CD8-positive, alpha-beta memory T cell (primary cell): ENCODE results near the gene APC2. TPM values are rescaled to one million over a fixed set of nuclear protein-coding genes. Genes with fewer than 3 reads are reported as not detected.
A peak's percentile ranks its signal among the peaks of the same experiment; 100 is the strongest.
"Not testable (repeated sequence)": the region's sequence is repeated elsewhere in the genome, so short reads cannot be mapped to it uniquely, and the experiment has no call there.

Experiments used
- CTCF ChIA-PET: fragments of 350-600 bp; sonication (Branson Sonifier 250); formaldehyde crosslinking; loops from one replicate; lab custom pipeline; 2021; ENCODE audit warnings: antibody characterized with exemption; lab: Charles Lee
- POLR2A ChIA-PET: fragments of 350-600 bp; sonication (Branson Sonifier 250); formaldehyde crosslinking; loops from one replicate; lab custom pipeline; 2021; ENCODE audit warnings: antibody characterized with exemption; lab: Charles Lee
- DNase-seq, 5 donors: peaks; one replicate each; pipeline versions ENCODE4 v3.0.0 to v3.0.0-alpha.2; 2020 to 2022; ENCODE audit warnings: mixed read lengths in 1 of 5
- H3K27ac ChIP-seq: one replicate; pipeline ENCODE4 v1.7.0; 2013; ENCODE audit warnings: low read depth, mild to moderate bottlenecking, low read length, moderate library complexity
- H3K27me3 ChIP-seq: 2 replicates; pipeline ENCODE4 v1.7.0; 2013; ENCODE audit warnings: low read length, mild to moderate bottlenecking; ENCODE audit not compliant: insufficient read depth, poor library complexity, severe bottlenecking
- H3K36me3 ChIP-seq: 2 replicates; pipeline ENCODE4 v1.7.0; 2013; ENCODE audit warnings: mild to moderate bottlenecking, low read length, moderate library complexity; ENCODE audit not compliant: insufficient read depth
- H3K4me1 ChIP-seq: 2 replicates; pipeline ENCODE4 v1.7.0; 2013; ENCODE audit warnings: mild to moderate bottlenecking, low read length, moderate library complexity; ENCODE audit not compliant: insufficient read depth
- H3K4me3 ChIP-seq: 2 replicates; pipeline ENCODE4 v1.7.0; 2013; ENCODE audit warnings: mild to moderate bottlenecking, low read length
- H3K9me3 ChIP-seq: 2 replicates; pipeline ENCODE4 v1.7.0; 2013; ENCODE audit warnings: mild to moderate bottlenecking, low read length
- H3K27ac Mint-ChIP-seq, 8 donors: one replicate each; pipeline ENCODE4 v1.8.0; 2020 to 2021; ENCODE audit warnings: mixed read lengths in 8 of 8, mild to moderate bottlenecking in 6 of 8, inconsistent platforms in 3 of 8, moderate library complexity in 3 of 8
- H3K27me3 Mint-ChIP-seq, 2 donors: one replicate each; pipeline ENCODE4 v1.8.0; 2020 to 2021; ENCODE audit warnings: mixed read lengths in 2 of 2, mild to moderate bottlenecking in 1 of 2, moderate library complexity in 1 of 2
- H3K36me3 Mint-ChIP-seq, 3 donors: one replicate each; pipeline ENCODE4 v1.8.0; 2020 to 2021; ENCODE audit warnings: mixed read lengths in 3 of 3, inconsistent platforms in 1 of 3, mild to moderate bottlenecking in 1 of 3
- H3K4me1 Mint-ChIP-seq, 3 donors: one replicate each; pipeline ENCODE4 v1.8.0; 2020 to 2021; ENCODE audit warnings: mixed read lengths in 3 of 3, inconsistent platforms in 1 of 3, mild to moderate bottlenecking in 1 of 3
- H3K4me3 Mint-ChIP-seq, 7 donors: one replicate each; pipeline ENCODE4 v1.8.0; 2020 to 2021; ENCODE audit warnings: mixed read lengths in 7 of 7, mild to moderate bottlenecking in 6 of 7, moderate library complexity in 4 of 7, inconsistent platforms in 2 of 7
- H3K9me3 Mint-ChIP-seq, 5 donors: one replicate each; pipeline ENCODE4 v1.8.0; 2020 to 2022; ENCODE audit warnings: mixed read lengths in 5 of 5, mild to moderate bottlenecking in 3 of 5, moderate library complexity in 2 of 5, inconsistent platforms in 1 of 5
- polyA plus RNA-seq: library from polyadenylated mRNA; unstranded; fragments of 300-500 nt; fragmentation: Illumina TruSeq; gene quantifications from one replicate; pipeline ENCODE4 v1.2.3, GENCODE V29; 2021
- total RNA-seq, 2 experiments: library from RNA; stranded (reverse); gene quantifications; one replicate each; pipeline ENCODE4 v1.2.3, GENCODE V29; 2021

The APC2 gene
- total and polyA plus RNA-seq, 3 experiments from 2014 or later: 0.09 to 0.11 TPM; not detected in 1

- Mint-ChIP-seq H3K27ac (no peak overlapping the region), H3K9me3 (no peaks in the 10 kb centered on the region), H3K4me1 (peaks cover 0 to 2% (median 0%) of the 10 kb centered on the region in 3 donors), H3K27me3 (peaks cover 4 to 6% of the 10 kb centered on the region in 2 donors), H3K36me3 (no peaks in the 10 kb centered on the region), H3K4me3 (no peak overlapping the region)
- H3K9me3 ChIP-seq: no peaks in the 10 kb centered on the region
- H3K27ac ChIP-seq: no peak overlapping the region
- POLR2A ChIA-PET: interaction anchor here (0.6 kb wide), 1 partner anchor 170 kb away, joined by 5 read pairs; no protein-coding TSS in a partner anchor
- no peak overlapping the region for H3K4me3 ChIP-seq
- no peaks in the 10 kb centered on the region for H3K27me3 ChIP-seq
- DNase-seq: no peak
- H3K4me1 ChIP-seq: no peaks in the 10 kb centered on the region
- CTCF ChIA-PET: no interaction called here
- no peaks in the 10 kb centered on the region for H3K36me3 ChIP-seq
These were observed 47.8 kb downstream of the APC2 start for GRCh38 chr19:1497578-1498235.

- H3K9me3 ChIP-seq, H3K4me1 ChIP-seq, H3K36me3 Mint-ChIP-seq, H3K4me3 ChIP-seq, H3K4me1 Mint-ChIP-seq, H3K27me3 ChIP-seq, H3K36me3 ChIP-seq, H3K27ac ChIP-seq, POLR2A ChIA-PET, H3K27ac Mint-ChIP-seq, H3K4me3 Mint-ChIP-seq, CTCF ChIA-PET, DNase-seq, H3K9me3 Mint-ChIP-seq: not testable (repeated sequence)
- peaks cover 4 to 11% of the 10 kb centered on the region in 2 donors for H3K27me3 Mint-ChIP-seq
These were observed 49.3 kb downstream of the APC2 start for GRCh38 chr19:1499231-1499630.

- ChIA-PET CTCF (interaction anchor here (1.5 kb wide), 1 partner anchor 13 kb away, joined by 3 read pairs; no protein-coding TSS in a partner anchor), POLR2A (no interaction called here)
- Histone ChIP-seq H3K36me3 (no peaks in the 10 kb centered on the region), H3K27ac (no peak overlapping the region), H3K4me3 (no peak overlapping the region), H3K9me3 (no peaks in the 10 kb centered on the region), H3K27me3 (peaks cover 9% of the 10 kb centered on the region), H3K4me1 (peaks cover 8% of the 10 kb centered on the region)
- Mint-ChIP-seq H3K27ac (no peak overlapping the region), H3K9me3 (no peaks in the 10 kb centered on the region), H3K4me3 (no peak overlapping the region), H3K36me3 (no peaks in the 10 kb centered on the region), H3K4me1 (peaks cover 0 to 6% (median 3%) of the 10 kb centered on the region in 3 donors), H3K27me3 (peaks cover 10 to 23% of the 10 kb centered on the region in 2 donors)
- DNase-seq: no peak
These were observed 51.3 kb downstream of the APC2 start for GRCh38 chr19:1501200-1501595.

GRCh38 chr19:1502433-1503088 lies 52.6 kb downstream of the APC2 start:
- no peaks in the 10 kb centered on the region for H3K36me3 ChIP-seq
- H3K9me3 ChIP-seq: no peaks in the 10 kb centered on the region
- POLR2A ChIA-PET: no interaction called here
- H3K4me3 ChIP-seq: no peak overlapping the region
- no peak overlapping the region for H3K27ac Mint-ChIP-seq
- CTCF ChIA-PET: interaction anchor here (0.8 to 1.5 kb wide), 2 partner anchors 12 to 47 kb away, joined by 3 read pairs; no protein-coding TSS in a partner anchor
- peaks cover 12 to 26% of the 10 kb centered on the region in 2 donors for H3K27me3 Mint-ChIP-seq
- H3K4me1 ChIP-seq: peaks cover 14% of the 10 kb centered on the region
- no peak for DNase-seq
- peaks cover 2 to 8% (median 8%) of the 10 kb centered on the region in 3 donors for H3K4me1 Mint-ChIP-seq
- no peaks in the 10 kb centered on the region for H3K9me3 Mint-ChIP-seq
- H3K36me3 Mint-ChIP-seq: no peaks in the 10 kb centered on the region
- H3K27me3 ChIP-seq: peaks cover 9% of the 10 kb centered on the region
- H3K4me3 Mint-ChIP-seq: no peak overlapping the region
- H3K27ac ChIP-seq: no peak overlapping the region

GRCh38 chr19:1503089-1503924 lies 53.4 kb downstream of the APC2 start:
- Histone ChIP-seq H3K4me3 (no peak overlapping the region), H3K27ac (no peak overlapping the region), H3K4me1 (peaks cover 16% of the 10 kb centered on the region), H3K27me3 (peaks cover 9% of the 10 kb centered on the region), H3K9me3 (no peaks in the 10 kb centered on the region), H3K36me3 (no peaks in the 10 kb centered on the region)
- ChIA-PET POLR2A (no interaction called here), CTCF (interaction anchor here (0.8 kb wide), 1 partner anchor 48 kb away, joined by 3 read pairs; no protein-coding TSS in a partner anchor)
- Mint-ChIP-seq H3K27ac (peak overlapping the region in 2 of 8 donors; percentile 71 to 76), H3K4me1 (peaks cover 6 to 13% (median 12%) of the 10 kb centered on the region in 3 donors), H3K27me3 (peaks cover 13 to 29% of the 10 kb centered on the region in 2 donors), H3K4me3 (no peak overlapping the region), H3K9me3 (no peaks in the 10 kb centered on the region), H3K36me3 (no peaks in the 10 kb centered on the region)
- peak; percentile 42 to 63 (median 51) for DNase-seq

- no peaks in the 10 kb centered on the region for H3K36me3 ChIP-seq
- Mint-ChIP-seq H3K27me3 (peaks cover 16 to 33% of the 10 kb centered on the region in 2 donors), H3K9me3 (no peaks in the 10 kb centered on the region), H3K4me1 (peaks cover 6 to 16% (median 14%) of the 10 kb centered on the region in 3 donors), H3K4me3 (no peak overlapping the region), H3K36me3 (no peaks in the 10 kb centered on the region), H3K27ac (peak overlapping the region in 2 of 8 donors; percentile 71 to 76)
- no peak overlapping the region for H3K27ac ChIP-seq
- peaks cover 16% of the 10 kb centered on the region for H3K4me1 ChIP-seq
- H3K9me3 ChIP-seq: no peaks in the 10 kb centered on the region
- DNase-seq: no peak
- H3K4me3 ChIP-seq: no peak overlapping the region
- peaks cover 9% of the 10 kb centered on the region for H3K27me3 ChIP-seq
- ChIA-PET POLR2A (interaction anchor here (0.7 kb wide), 1 partner anchor 26 kb away, joined by 3 read pairs; no protein-coding TSS in a partner anchor), CTCF (interaction anchor here (0.6 kb wide), 1 partner anchor 14 kb away, joined by 3 read pairs; no protein-coding TSS in a partner anchor)
These were observed 54.2 kb downstream of the APC2 start for GRCh38 chr19:1503925-1504773.

GRCh38 chr19:1505012-1505411 lies 55.1 kb downstream of the APC2 start:
- CTCF ChIA-PET: interaction anchor here (0.6 to 1.4 kb wide), 2 partner anchors 14 to 321 kb away, joined by 3 read pairs; no protein-coding TSS in a partner anchor
- H3K36me3 Mint-ChIP-seq: no peaks in the 10 kb centered on the region
- Histone ChIP-seq H3K4me1 (peaks cover 16% of the 10 kb centered on the region), H3K9me3 (no peaks in the 10 kb centered on the region), H3K27me3 (peaks cover 9% of the 10 kb centered on the region), H3K4me3 (no peak overlapping the region), H3K27ac (no peak overlapping the region), H3K36me3 (no peaks in the 10 kb centered on the region)
- H3K27ac Mint-ChIP-seq: peak overlapping the region in 1 of 8 donors; percentile 64
- POLR2A ChIA-PET: interaction anchor here (0.7 kb wide), 1 partner anchor 27 kb away, joined by 3 read pairs; no protein-coding TSS in a partner anchor
- no peak overlapping the region for H3K4me3 Mint-ChIP-seq
- H3K9me3 Mint-ChIP-seq: no peaks in the 10 kb centered on the region
- peaks cover 11 to 18% (median 16%) of the 10 kb centered on the region in 3 donors for H3K4me1 Mint-ChIP-seq
- no peak for DNase-seq
- H3K27me3 Mint-ChIP-seq: peaks cover 16 to 37% of the 10 kb centered on the region in 2 donors
